ENCODE results near the gene WDFY4.

The WDFY4 gene

GRCh38 chr10:48792121-48792520, 107.4 kb downstream of the WDFY4 start:
- TF ChIP-seq CTCF (IDR thresholded peaks at IDR 0.05; ENCODE audit: insufficient read depth, missing control alignments), result no peak
- FAIRE-seq (no peak), DNase-seq (ENCODE audit: insufficient read length, low spot score) (no peak)

GRCh38 chr10:48792687-48793096, 108.0 kb downstream of the WDFY4 start:
- FAIRE-seq, result no peak
- DNase-seq (ENCODE audit: insufficient read length, low spot score), result no peak
- TF ChIP-seq CTCF (IDR thresholded peaks at IDR 0.05; ENCODE audit: insufficient read depth, missing control alignments), result no peak

GRCh38 chr10:48794074-48794473, 109.4 kb downstream of the WDFY4 start:
- DNase-seq (ENCODE audit: insufficient read length, low spot score), result no peak
- TF ChIP-seq CTCF (IDR thresholded peaks at IDR 0.05; ENCODE audit: insufficient read depth, missing control alignments), result no peak
- no peak for FAIRE-seq

GRCh38 chr10:48796713-48797245, 112.1 kb downstream of the WDFY4 start:
- DNase-seq (ENCODE audit: insufficient read length, low spot score) (no peak), FAIRE-seq (no peak)

GRCh38 chr10:48797830-48798229, 113.2 kb downstream of the WDFY4 start:
- no peak for TF ChIP-seq CTCF (IDR thresholded peaks at IDR 0.05; ENCODE audit: insufficient read depth, missing control alignments)
- no peak for DNase-seq (ENCODE audit: insufficient read length, low spot score)
- no peak for FAIRE-seq

More at GRCh38 chr10:48796713-48797245, 112.1 kb downstream of the WDFY4 start:
- TF ChIP-seq CTCF (IDR thresholded peaks at IDR 0.05; ENCODE audit: insufficient read depth, missing control alignments), result no peak

GRCh38 chr10:48798481-48799254, 114.0 kb downstream of the WDFY4 start:
- TF ChIP-seq CTCF (IDR thresholded peaks at IDR 0.05; ENCODE audit: insufficient read depth, missing control alignments), result no peak
- FAIRE-seq (no peak), DNase-seq (ENCODE audit: insufficient read length, low spot score) (no peak)

- no peak for TF ChIP-seq CTCF (IDR thresholded peaks at IDR 0.05; ENCODE audit: insufficient read depth, missing control alignments)
- FAIRE-seq, result no peak
- DNase-seq (ENCODE audit: insufficient read length, low spot score), result no peak
Observed at GRCh38 chr10:48799341-48800006, 114.8 kb downstream of the WDFY4 start.
